Keratinocyte (primary cell): ENCODE data around the gene SOHLH1. TPM values are rescaled to one million over a fixed set of nuclear protein-coding genes. Genes with fewer than 3 reads are reported as not detected.

Source experiments
- DNase-seq: peaks from one replicate; pipeline ENCODE4 v3.0.0-alpha.2; 2011; ENCODE audit warnings: low read depth, missing footprints, low spot score
- FAIRE-seq: peaks from 2 replicates; lab custom pipeline; 2011; peaks lifted over from hg19 to GRCh38; lab: Jason Lieb, UNC
- H2AFZ ChIP-seq: 2 replicates; pipeline ENCODE4 v1.6.0; 2012; ENCODE audit warnings: low read length, control low read depth, inconsistent platforms; ENCODE audit not compliant: control insufficient read depth
- H3K27ac ChIP-seq: 2 replicates; pipeline ENCODE4 v1.5.1; 2011; ENCODE audit warnings: low read length; ENCODE audit not compliant: control insufficient read depth, insufficient read depth
- H3K27me3 ChIP-seq: 3 replicates; pipeline ENCODE4 v1.6.0; 2011; ENCODE audit warnings: low read length; ENCODE audit not compliant: control insufficient read depth, insufficient read depth; ENCODE audit errors: extremely low read depth
- H3K36me3 ChIP-seq, 2 experiments: 2 replicates in 1 of 2; 3 replicates in 1 of 2; pipeline ENCODE4 v1.5.1; 2011; ENCODE audit warnings: low read length in 2 of 2, mild to moderate bottlenecking in 1 of 2; ENCODE audit not compliant: control insufficient read depth in 2 of 2, insufficient read depth in 2 of 2; ENCODE audit errors: extremely low read depth in 1 of 2
- H3K4me1 ChIP-seq: 3 replicates; pipeline ENCODE4 v1.5.1; 2011; ENCODE audit warnings: low read length; ENCODE audit not compliant: control insufficient read depth, insufficient read depth; ENCODE audit errors: extremely low read depth
- H3K4me2 ChIP-seq: 3 replicates; pipeline ENCODE4 v1.6.0; 2011; ENCODE audit warnings: low read depth, low read length; ENCODE audit not compliant: control insufficient read depth, insufficient read depth; ENCODE audit errors: extremely low read depth
- H3K4me3 ChIP-seq, 3 experiments: fragments of 200-600 bp in 1 of 3; sonication (generic) in 1 of 3; 2 replicates in 2 of 3; 3 replicates in 1 of 3; pipeline ENCODE4 v1.5.1; 2011 to 2016; ENCODE audit warnings: low read length in 3 of 3, mild to moderate bottlenecking in 3 of 3, control low read depth in 2 of 3, inconsistent platforms in 1 of 3, low read depth in 1 of 3, mixed read lengths in 1 of 3, mixed run types in 1 of 3, moderate library complexity in 1 of 3; ENCODE audit not compliant: control insufficient read depth in 2 of 3, insufficient read depth in 2 of 3; ENCODE audit errors: extremely low read depth in 1 of 3
- H3K79me2 ChIP-seq: 2 replicates; pipeline ENCODE4 v1.6.0; 2012; ENCODE audit warnings: low read length; ENCODE audit not compliant: control insufficient read depth, insufficient read depth
- H3K9ac ChIP-seq: 3 replicates; pipeline ENCODE4 v1.6.0; 2011; ENCODE audit warnings: low read length; ENCODE audit not compliant: control insufficient read depth, insufficient read depth; ENCODE audit errors: extremely low read depth
- H3K9me1 ChIP-seq: 3 replicates; pipeline ENCODE4 v1.6.0; 2011; ENCODE audit warnings: low read length; ENCODE audit not compliant: control insufficient read depth, insufficient read depth; ENCODE audit errors: extremely low read depth
- H3K9me3 ChIP-seq: 2 replicates; pipeline ENCODE4 v1.5.1; 2012; ENCODE audit warnings: low read depth, low read length; ENCODE audit not compliant: control insufficient read depth
- H4K20me1 ChIP-seq: 3 replicates; pipeline ENCODE4 v1.6.0; 2011; ENCODE audit warnings: low read length; ENCODE audit not compliant: control insufficient read depth, insufficient read depth; ENCODE audit errors: extremely low read depth
- CTCF ChIP-seq, 3 experiments: IDR thresholded peaks in 1 of 3; conservative IDR thresholded peaks in 1 of 3; optimal IDR thresholded peaks in 1 of 3; 2 replicates in 2 of 3; 3 replicates in 1 of 3; pipeline versions ENCODE3 to v1.5.1; 2011; ENCODE audit warnings: low read length in 3 of 3, mild to moderate bottlenecking in 3 of 3, moderate library complexity in 2 of 3, control low read depth in 1 of 3, inconsistent platforms in 1 of 3; ENCODE audit not compliant: insufficient read depth in 2 of 3; ENCODE audit errors: extremely low read depth in 1 of 3
- EZH2 ChIP-seq: IDR thresholded peaks from one replicate; pipeline ENCODE4 v1.6.1; 2012; ENCODE audit warnings: inconsistent platforms, mild to moderate bottlenecking, low read length, moderate library complexity
- dilution Hi-C: fragments of 300-500 bp; cut with MboI; formaldehyde crosslinking; loops from one replicate; pipeline ENCODE4 v1.7.0; 2020; ENCODE audit warnings: low sequenced_read_pairs; ENCODE audit not compliant: extremely low pct_ligation_motif_present
- polyA plus RNA-seq, 5 experiments: library from polyadenylated mRNA; depleted of rRNA in 3 of 5; stranded (reverse) in 3 of 5; stranded (forward) in 1 of 5; unstranded in 1 of 5; fragments of >200 nt; gene quantifications; 1 replicate in 1 of 5; 2 replicates in 3 of 5; 3 replicates in 1 of 5; pipeline versions ENCODE4 v1.2.1 to v1.2.3, GENCODE V29; 2011 to 2012; ENCODE audit warnings: missing spikeins in 2 of 5, low read depth in 1 of 5, low replicate concordance in 1 of 5

SOHLH1 gene
- polyA plus RNA-seq, 1 donor (not counting 4 experiments of a cell fraction or from before 2014, with no cell fraction given): not detected

GRCh38 chr9:135747311-135747710 is 48.0 kb upstream of the SOHLH1 start:
- no peaks in the 10 kb centered on the region for H3K27me3 ChIP-seq
- no peaks in the 10 kb centered on the region for H4K20me1 ChIP-seq
- no peaks in the 10 kb centered on the region for H3K4me1 ChIP-seq
- H3K9me1 ChIP-seq: no peaks in the 10 kb centered on the region
- no peaks in the 10 kb centered on the region for H3K36me3 ChIP-seq
- FAIRE-seq (no peak), DNase-seq (no peak)
- H3K4me3 ChIP-seq: no peak overlapping the region
- TF ChIP-seq CTCF (optimal IDR thresholded peaks at IDR 0.05 in 1 of 3, IDR thresholded peaks at IDR 0.05 in 1 of 3, conservative IDR thresholded peaks at IDR 0.05 in 1 of 3; ENCODE audit: extremely low read depth in 1 of 3, insufficient read depth in 2 of 3, low read length in 3 of 3) (no peak), EZH2 (no peak)
- dilution Hi-C loops: no loop called here
- H3K79me2 ChIP-seq: no peaks in the 10 kb centered on the region
- no peak overlapping the region for H3K9ac ChIP-seq
- H3K4me2 ChIP-seq: no peak overlapping the region
- no peaks in the 10 kb centered on the region for H3K9me3 ChIP-seq
- no peak overlapping the region for H2AFZ ChIP-seq
- H3K27ac ChIP-seq: no peak overlapping the region

- Histone ChIP-seq H3K4me3 (no peak overlapping the region), H3K9ac (no peak overlapping the region), H3K9me3 (no peaks in the 10 kb centered on the region), H3K79me2 (no peaks in the 10 kb centered on the region), H3K4me2 (no peak overlapping the region), H3K36me3 (no peaks in the 10 kb centered on the region), H3K9me1 (no peaks in the 10 kb centered on the region), H3K27me3 (no peaks in the 10 kb centered on the region), H2AFZ (no peak overlapping the region), H3K4me1 (no peaks in the 10 kb centered on the region), H3K27ac (no peak overlapping the region), H4K20me1 (no peaks in the 10 kb centered on the region)
- dilution Hi-C loops: no loop called here
- no peak for DNase-seq
- FAIRE-seq: no peak
- no peak for TF ChIP-seq EZH2
- no peak for TF ChIP-seq CTCF (optimal IDR thresholded peaks at IDR 0.05 in 1 of 3, IDR thresholded peaks at IDR 0.05 in 1 of 3, conservative IDR thresholded peaks at IDR 0.05 in 1 of 3; ENCODE audit: extremely low read depth in 1 of 3, insufficient read depth in 2 of 3, low read length in 3 of 3)
Measured at GRCh38 chr9:135746565-135746964, 47.3 kb upstream of the SOHLH1 start.
